K562 (cell line): ENCODE measurements around the gene ARMC12. TPM values are rescaled to one million over a fixed set of nuclear protein-coding genes. Genes with fewer than 3 reads are reported as not detected.
A peak's percentile ranks its signal among the peaks of the same experiment; 100 is the strongest.

Source experiments
- AFF4 ChIP-seq: sonication (generic); formaldehyde crosslinking; IDR thresholded peaks from 2 replicates; pipeline ENCODE4 v1.8.0; 2023; ENCODE audit warnings: mild to moderate bottlenecking, missing genetic modification reagents
- CHD4 ChIP-seq: fragments of 200-600 bp; sonication (generic); IDR thresholded peaks from 3 replicates; pipeline ENCODE4 v1.6.1; 2012; ENCODE audit warnings: low read depth, mild to moderate bottlenecking, mixed read lengths, low read length, inconsistent platforms; ENCODE audit not compliant: insufficient read depth, insufficient replicate concordance, poor library complexity, severe bottlenecking
- CTCFL ChIP-seq: IDR thresholded peaks from 2 replicates; pipeline ENCODE4 v1.6.1; 2011; ENCODE audit warnings: borderline replicate concordance, low read depth, mild to moderate bottlenecking, moderate library complexity, low read length; ENCODE audit not compliant: insufficient read depth, poor library complexity, severe bottlenecking
- EWSR1 ChIP-seq: fragments of 450-650 bp; IDR thresholded peaks from 2 replicates; pipeline ENCODE4 v1.6.1; 2018; ENCODE audit warnings: borderline replicate concordance, mild to moderate bottlenecking, low read depth, moderate library complexity; ENCODE audit not compliant: partially characterized antibody
- GABPB1 ChIP-seq: sonication (generic); formaldehyde crosslinking; IDR thresholded peaks from 2 replicates; pipeline ENCODE4 v1.8.0; 2022; ENCODE audit warnings: mild to moderate bottlenecking, missing genetic modification reagents
- HOMEZ ChIP-seq: fragments of 250-450 bp; sonication (Bioruptor Pico); IDR thresholded peaks from 2 replicates; pipeline ENCODE4 v1.4.0; 2020; ENCODE audit warnings: mild to moderate bottlenecking, moderate library complexity
- KLF1 ChIP-seq: fragments of 450-650 bp; IDR thresholded peaks from 2 replicates; pipeline ENCODE4 v1.6.1; 2016; ENCODE audit warnings: missing genetic modification characterization, missing compliant biosample characterization
- RBM17 ChIP-seq: fragments of 200-400 bp; formaldehyde crosslinking; IDR thresholded peaks from 2 replicates; pipeline ENCODE4 v1.6.1; 2017; ENCODE audit warnings: low read depth, mild to moderate bottlenecking, low read length, borderline replicate concordance
- SIX5 ChIP-seq, 2 experiments: IDR thresholded peaks; 2 replicates each; pipeline ENCODE4 v1.6.1; 2011; ENCODE audit warnings: low read length in 2 of 2, borderline replicate concordance in 1 of 2, low read depth in 1 of 2, mild to moderate bottlenecking in 1 of 2, moderate library complexity in 1 of 2; ENCODE audit not compliant: insufficient read depth in 1 of 2
- SRSF3 ChIP-seq: fragments of 200-400 bp; formaldehyde crosslinking; IDR thresholded peaks from 2 replicates; pipeline ENCODE4 v1.6.1; 2016; ENCODE audit warnings: mild to moderate bottlenecking, low read length, moderate library complexity; ENCODE audit not compliant: insufficient read depth
- ZNF217 ChIP-seq: sonication (generic); formaldehyde crosslinking; IDR thresholded peaks from 2 replicates; pipeline ENCODE4 v1.8.0; 2022; ENCODE audit warnings: mild to moderate bottlenecking, missing genetic modification reagents
- ZNF3 ChIP-seq: fragments of 250-450 bp; sonication (Bioruptor Pico); IDR thresholded peaks from 2 replicates; pipeline ENCODE4 v1.5.0; 2021; ENCODE audit warnings: mild to moderate bottlenecking, moderate library complexity
- ZNF79 ChIP-seq: fragments of 250-450 bp; sonication (Bioruptor Pico); IDR thresholded peaks from 2 replicates; pipeline ENCODE4 v1.4.0; 2020; ENCODE audit warnings: low read depth, mild to moderate bottlenecking, moderate library complexity
- polyA plus RNA-seq, 8 experiments: library from polyadenylated mRNA; depleted of rRNA in 4 of 8; stranded (reverse) in 5 of 8; unstranded in 3 of 8; fragments of >200 nt; fragmentation: Nextera tagmentation in 2 of 8; fragmentation: Illumina TruSeq in 1 of 8; extraction: Ambion mirVana in 2 of 8; extraction: Trizol in 1 of 8; gene quantifications; 2 replicates each; pipeline versions ENCODE4 v1.2.1 to v1.2.3, GENCODE V29; 2011 to 2014; ENCODE audit warnings: inconsistent platforms in 1 of 8, missing spikeins in 1 of 8
- total RNA-seq, 7 experiments: library from RNA; depleted of rRNA in 6 of 7; stranded (reverse); fragments of >200 nt in 6 of 7; fragmentation: Illumina TruSeq in 2 of 7; extraction: Trizol in 2 of 7; gene quantifications; 2 replicates each; pipeline versions ENCODE4 v1.2.1 to v1.2.3, GENCODE V29; 2011 to 2021; ENCODE audit warnings: low replicate concordance in 1 of 7

Gene ARMC12
- total and polyA plus RNA-seq, 9 of the 15 experiments (the other 6 are each of a cell fraction or from before 2014, with no cell fraction given), result 0.09 to 0.58 (median 0.31) TPM; not detected in 3

- TF ChIP-seq CHD4, result no peak
- TF ChIP-seq RBM17, result no peak
- no peak for TF ChIP-seq ZNF217 (CRISPR knock-in tag)
- no peak for TF ChIP-seq SIX5 (IDR thresholded peaks at IDR 0.05; ENCODE audit: borderline replicate concordance in 1 of 2, insufficient read depth in 1 of 2, low read depth in 1 of 2, low read length in 2 of 2)
- no peak for TF ChIP-seq ZNF79 (CRISPR knock-in tag)
- no peak for TF ChIP-seq EWSR1
- no peak for TF ChIP-seq KLF1 (tag)
- TF ChIP-seq CTCFL, result no peak
- TF ChIP-seq SRSF3, result no peak
- TF ChIP-seq AFF4, result peak; percentile 92; the same call in 1 of the 2 replicates
- TF ChIP-seq GABPB1 (CRISPR knock-in tag), result peak; percentile 72
- no peak for TF ChIP-seq HOMEZ (CRISPR knock-in tag)
- TF ChIP-seq ZNF3 (CRISPR knock-in tag), result no peak
Observed at GRCh38 chr6:35727935-35728682, 8.7 kb upstream of the ARMC12 start (continued).
